Keratinocyte (primary cell): Measurements from ENCODE around the gene CEP78. TPM values are rescaled to one million over a fixed set of nuclear protein-coding genes. Genes with fewer than 3 reads are reported as not detected.

Experiments
- DNase-seq: peaks from one replicate; pipeline ENCODE4 v3.0.0-alpha.2; 2011; ENCODE audit warnings: low read depth, missing footprints, low spot score
- FAIRE-seq: peaks from 2 replicates; lab custom pipeline; 2011; peaks lifted over from hg19 to GRCh38; lab: Jason Lieb, UNC
- H2AFZ ChIP-seq: 2 replicates; pipeline ENCODE4 v1.6.0; 2012; ENCODE audit warnings: low read length, control low read depth, inconsistent platforms; ENCODE audit not compliant: control insufficient read depth
- H3K27ac ChIP-seq: 2 replicates; pipeline ENCODE4 v1.5.1; 2011; ENCODE audit warnings: low read length; ENCODE audit not compliant: control insufficient read depth, insufficient read depth
- H3K27me3 ChIP-seq: 3 replicates; pipeline ENCODE4 v1.6.0; 2011; ENCODE audit warnings: low read length; ENCODE audit not compliant: control insufficient read depth, insufficient read depth; ENCODE audit errors: extremely low read depth
- H3K36me3 ChIP-seq, 2 experiments: 2 replicates in 1 of 2; 3 replicates in 1 of 2; pipeline ENCODE4 v1.5.1; 2011; ENCODE audit warnings: low read length in 2 of 2, mild to moderate bottlenecking in 1 of 2; ENCODE audit not compliant: control insufficient read depth in 2 of 2, insufficient read depth in 2 of 2; ENCODE audit errors: extremely low read depth in 1 of 2
- H3K4me1 ChIP-seq: 3 replicates; pipeline ENCODE4 v1.5.1; 2011; ENCODE audit warnings: low read length; ENCODE audit not compliant: control insufficient read depth, insufficient read depth; ENCODE audit errors: extremely low read depth
- H3K4me2 ChIP-seq: 3 replicates; pipeline ENCODE4 v1.6.0; 2011; ENCODE audit warnings: low read depth, low read length; ENCODE audit not compliant: control insufficient read depth, insufficient read depth; ENCODE audit errors: extremely low read depth
- H3K4me3 ChIP-seq, 3 experiments: fragments of 200-600 bp in 1 of 3; sonication (generic) in 1 of 3; 2 replicates in 2 of 3; 3 replicates in 1 of 3; pipeline ENCODE4 v1.5.1; 2011 to 2016; ENCODE audit warnings: low read length in 3 of 3, mild to moderate bottlenecking in 3 of 3, control low read depth in 2 of 3, inconsistent platforms in 1 of 3, low read depth in 1 of 3, mixed read lengths in 1 of 3, mixed run types in 1 of 3, moderate library complexity in 1 of 3; ENCODE audit not compliant: control insufficient read depth in 2 of 3, insufficient read depth in 2 of 3; ENCODE audit errors: extremely low read depth in 1 of 3
- H3K79me2 ChIP-seq: 2 replicates; pipeline ENCODE4 v1.6.0; 2012; ENCODE audit warnings: low read length; ENCODE audit not compliant: control insufficient read depth, insufficient read depth
- H3K9ac ChIP-seq: 3 replicates; pipeline ENCODE4 v1.6.0; 2011; ENCODE audit warnings: low read length; ENCODE audit not compliant: control insufficient read depth, insufficient read depth; ENCODE audit errors: extremely low read depth
- H3K9me1 ChIP-seq: 3 replicates; pipeline ENCODE4 v1.6.0; 2011; ENCODE audit warnings: low read length; ENCODE audit not compliant: control insufficient read depth, insufficient read depth; ENCODE audit errors: extremely low read depth
- H3K9me3 ChIP-seq: 2 replicates; pipeline ENCODE4 v1.5.1; 2012; ENCODE audit warnings: low read depth, low read length; ENCODE audit not compliant: control insufficient read depth
- H4K20me1 ChIP-seq: 3 replicates; pipeline ENCODE4 v1.6.0; 2011; ENCODE audit warnings: low read length; ENCODE audit not compliant: control insufficient read depth, insufficient read depth; ENCODE audit errors: extremely low read depth
- CTCF ChIP-seq, 3 experiments: IDR thresholded peaks in 1 of 3; conservative IDR thresholded peaks in 1 of 3; optimal IDR thresholded peaks in 1 of 3; 2 replicates in 2 of 3; 3 replicates in 1 of 3; pipeline versions ENCODE3 to v1.5.1; 2011; ENCODE audit warnings: low read length in 3 of 3, mild to moderate bottlenecking in 3 of 3, moderate library complexity in 2 of 3, control low read depth in 1 of 3, inconsistent platforms in 1 of 3; ENCODE audit not compliant: insufficient read depth in 2 of 3; ENCODE audit errors: extremely low read depth in 1 of 3
- EZH2 ChIP-seq: IDR thresholded peaks from one replicate; pipeline ENCODE4 v1.6.1; 2012; ENCODE audit warnings: inconsistent platforms, mild to moderate bottlenecking, low read length, moderate library complexity
- dilution Hi-C: fragments of 300-500 bp; cut with MboI; formaldehyde crosslinking; loops from one replicate; pipeline ENCODE4 v1.7.0; 2020; ENCODE audit warnings: low sequenced_read_pairs; ENCODE audit not compliant: extremely low pct_ligation_motif_present
- polyA plus RNA-seq, 5 experiments: library from polyadenylated mRNA; depleted of rRNA in 3 of 5; stranded (reverse) in 3 of 5; stranded (forward) in 1 of 5; unstranded in 1 of 5; fragments of >200 nt; gene quantifications; 1 replicate in 1 of 5; 2 replicates in 3 of 5; 3 replicates in 1 of 5; pipeline versions ENCODE4 v1.2.1 to v1.2.3, GENCODE V29; 2011 to 2012; ENCODE audit warnings: missing spikeins in 2 of 5, low read depth in 1 of 5, low replicate concordance in 1 of 5

Gene CEP78
- polyA plus RNA-seq, 1 donor (not counting 4 experiments of a cell fraction or from before 2014, with no cell fraction given): 13.2 TPM

- H3K9ac ChIP-seq: no peak overlapping the region
- H4K20me1 ChIP-seq: no peaks in the 10 kb centered on the region
- H3K4me1 ChIP-seq: peaks cover 32% of the 10 kb centered on the region
- TF ChIP-seq EZH2 (no peak), CTCF (optimal IDR thresholded peaks at IDR 0.05 in 1 of 3, IDR thresholded peaks at IDR 0.05 in 1 of 3, conservative IDR thresholded peaks at IDR 0.05 in 1 of 3; ENCODE audit: extremely low read depth in 1 of 3, insufficient read depth in 2 of 3, low read length in 3 of 3) (no peak)
- no peaks in the 10 kb centered on the region for H3K79me2 ChIP-seq
- no peak overlapping the region for H2AFZ ChIP-seq
- dilution Hi-C loops: no loop called here
- H3K36me3 ChIP-seq: no peaks in the 10 kb centered on the region
- no peaks in the 10 kb centered on the region for H3K9me1 ChIP-seq
- no peaks in the 10 kb centered on the region for H3K27me3 ChIP-seq
- no peaks in the 10 kb centered on the region for H3K9me3 ChIP-seq
- DNase-seq (no peak), FAIRE-seq (peak; percentile 20)
- H3K4me3 ChIP-seq: no peak overlapping the region
- H3K27ac ChIP-seq: no peak overlapping the region
- no peak overlapping the region for H3K4me2 ChIP-seq
Measured at GRCh38 chr9:78289474-78289873, 53.6 kb downstream of the CEP78 start.

GRCh38 chr9:78291240-78291925, 55.5 kb downstream of the CEP78 start:
- Histone ChIP-seq H3K9me1 (no peaks in the 10 kb centered on the region), H4K20me1 (no peaks in the 10 kb centered on the region), H3K27ac (no peak overlapping the region), H3K27me3 (no peaks in the 10 kb centered on the region), H3K36me3 (no peaks in the 10 kb centered on the region), H2AFZ (peak overlapping the region; percentile 48), H3K79me2 (no peaks in the 10 kb centered on the region), H3K9ac (no peak overlapping the region), H3K4me3 (no peak overlapping the region), H3K9me3 (no peaks in the 10 kb centered on the region), H3K4me2 (peak overlapping the region; percentile 61), H3K4me1 (peaks cover 40% of the 10 kb centered on the region)
- dilution Hi-C loops: no loop called here
- FAIRE-seq: no peak
- no peak for DNase-seq
- no peak for TF ChIP-seq EZH2
- TF ChIP-seq CTCF (optimal IDR thresholded peaks at IDR 0.05 in 1 of 3, IDR thresholded peaks at IDR 0.05 in 1 of 3, conservative IDR thresholded peaks at IDR 0.05 in 1 of 3; ENCODE audit: extremely low read depth in 1 of 3, insufficient read depth in 2 of 3, low read length in 3 of 3): no peak
